ENCODE data around the gene AP2A1. TPM values are rescaled to one million over a fixed set of nuclear protein-coding genes. Genes with fewer than 3 reads are reported as not detected.

The AP2A1 gene
- total and polyA plus RNA-seq, 9 donors, result 37.8 to 126 (median 88.1) TPM

GRCh38 chr19:49829721-49830120, 62.9 kb downstream of the AP2A1 start:
- H3K36me3 ChIP-seq, result no peaks in the 10 kb centered on the region
- H3K4me1 ChIP-seq (ENCODE audit: insufficient read depth), result peaks cover 3% of the 10 kb centered on the region
- no peak for DNase-seq
- no peaks in the 10 kb centered on the region for H3K27me3 ChIP-seq
- WGBS, 3 donors, result 89 to 92% (median 91%) methylated on average over 18 of the region's 18 CpGs
- TF ChIP-seq EP300 (IDR thresholded peaks at IDR 0.05) (no peak), POLR2A (IDR thresholded peaks at IDR 0.05) (no peak)
- TF ChIP-seq, protein P1, sequence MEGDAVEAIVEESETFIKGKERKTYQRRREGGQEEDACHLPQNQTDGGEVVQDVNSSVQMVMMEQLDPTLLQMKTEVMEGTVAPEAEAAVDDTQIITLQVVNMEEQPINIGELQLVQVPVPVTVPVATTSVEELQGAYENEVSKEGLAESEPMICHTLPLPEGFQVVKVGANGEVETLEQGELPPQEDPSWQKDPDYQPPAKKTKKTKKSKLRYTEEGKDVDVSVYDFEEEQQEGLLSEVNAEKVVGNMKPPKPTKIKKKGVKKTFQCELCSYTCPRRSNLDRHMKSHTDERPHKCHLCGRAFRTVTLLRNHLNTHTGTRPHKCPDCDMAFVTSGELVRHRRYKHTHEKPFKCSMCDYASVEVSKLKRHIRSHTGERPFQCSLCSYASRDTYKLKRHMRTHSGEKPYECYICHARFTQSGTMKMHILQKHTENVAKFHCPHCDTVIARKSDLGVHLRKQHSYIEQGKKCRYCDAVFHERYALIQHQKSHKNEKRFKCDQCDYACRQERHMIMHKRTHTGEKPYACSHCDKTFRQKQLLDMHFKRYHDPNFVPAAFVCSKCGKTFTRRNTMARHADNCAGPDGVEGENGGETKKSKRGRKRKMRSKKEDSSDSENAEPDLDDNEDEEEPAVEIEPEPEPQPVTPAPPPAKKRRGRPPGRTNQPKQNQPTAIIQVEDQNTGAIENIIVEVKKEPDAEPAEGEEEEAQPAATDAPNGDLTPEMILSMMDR (IDR thresholded peaks at IDR 0.05), result no peak
- no peaks in the 10 kb centered on the region for H3K9me3 ChIP-seq
- no peak overlapping the region for H3K4me3 ChIP-seq
- intact Hi-C loops (cut with DNase I), result no loop called here
- no peak overlapping the region for H3K27ac ChIP-seq

DNA sequence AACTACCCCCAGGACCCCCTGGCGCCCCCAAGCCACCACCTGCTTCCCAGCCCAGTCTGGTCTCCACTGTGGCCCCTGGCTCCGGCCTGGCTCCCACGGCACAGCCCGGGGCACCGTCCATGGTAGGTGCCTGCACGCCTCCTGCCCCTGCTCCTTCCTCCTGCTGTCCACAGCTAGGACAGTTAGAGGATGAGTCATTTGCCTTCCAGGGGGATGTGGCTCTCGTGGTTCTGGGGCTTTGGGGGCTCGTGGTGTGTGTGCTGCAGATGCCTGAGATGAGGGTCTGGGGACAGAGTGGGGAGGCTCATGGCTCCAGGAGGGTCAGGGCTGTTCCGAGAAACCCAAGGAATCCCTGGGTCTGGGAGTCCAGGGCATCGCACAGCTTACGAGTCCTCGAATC, 64.0 kb downstream of the AP2A1 start:
- DNase-seq, result no peak
- no peaks in the 10 kb centered on the region for H3K36me3 ChIP-seq
- no peak overlapping the region for H3K27ac ChIP-seq
- no peaks in the 10 kb centered on the region for H3K9me3 ChIP-seq
- H3K4me1 ChIP-seq (ENCODE audit: insufficient read depth), result no peaks in the 10 kb centered on the region
- H3K27me3 ChIP-seq, result no peaks in the 10 kb centered on the region
- intact Hi-C loops (cut with DNase I), result no loop called here
- TF ChIP-seq POLR2A (IDR thresholded peaks at IDR 0.05) (no peak), EP300 (IDR thresholded peaks at IDR 0.05) (no peak)
- TF ChIP-seq, protein P1 (IDR thresholded peaks at IDR 0.05), result no peak
- no peak overlapping the region for H3K4me3 ChIP-seq
- WGBS, 3 donors, result 91 to 96% (median 91%) methylated on average over 11 to 12 of the region's 12 CpGs

DNA sequence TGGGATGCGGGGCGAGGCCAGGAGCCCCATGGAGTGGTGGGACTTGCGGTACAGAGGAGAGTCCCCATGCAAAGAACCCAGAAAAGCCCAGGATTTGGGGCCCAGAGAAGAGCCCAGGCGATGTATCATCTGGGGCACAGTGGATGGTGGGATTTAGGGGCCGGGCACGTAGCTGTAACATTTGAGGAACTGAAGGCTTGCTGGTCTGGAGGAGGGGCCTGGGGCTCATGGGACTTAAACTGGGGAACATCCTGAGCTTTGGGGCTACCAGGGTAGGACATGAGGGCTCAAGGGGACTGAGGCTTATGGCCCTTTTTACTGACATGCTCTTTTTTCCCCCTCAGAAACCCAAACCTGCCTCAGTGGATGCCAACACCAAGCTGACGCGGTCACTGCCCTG, 64.8 kb downstream of the AP2A1 start:
- H3K9me3 ChIP-seq, result no peaks in the 10 kb centered on the region
- WGBS, 3 donors, result 93 to 97% (median 97%) methylated on average over 8 of the region's 8 CpGs

GRCh38 chr19:49832556-49832955, 65.8 kb downstream of the AP2A1 start:
- DNase-seq, result no peak
- H3K36me3 ChIP-seq, result no peaks in the 10 kb centered on the region
- TF ChIP-seq, protein P1 (IDR thresholded peaks at IDR 0.05), result no peak
- no peak for TF ChIP-seq POLR2A (IDR thresholded peaks at IDR 0.05)
- no peak for TF ChIP-seq EP300 (IDR thresholded peaks at IDR 0.05)
- WGBS, 3 donors, result 48 to 59% (median 58%) methylated on average over 9 of the region's 9 CpGs
- no peak overlapping the region for H3K27ac ChIP-seq
- intact Hi-C loops (cut with DNase I), result no loop called here
- H3K9me3 ChIP-seq, result no peaks in the 10 kb centered on the region
- no peaks in the 10 kb centered on the region for H3K27me3 ChIP-seq
- no peak overlapping the region for H3K4me3 ChIP-seq
- H3K4me1 ChIP-seq (ENCODE audit: insufficient read depth), result no peaks in the 10 kb centered on the region

More for the DNA sequence above, 64.8 kb downstream of the AP2A1 start:
- no peak overlapping the region for H3K27ac ChIP-seq
- H3K4me1 ChIP-seq (ENCODE audit: insufficient read depth), result no peaks in the 10 kb centered on the region
- intact Hi-C loops (cut with DNase I), result no loop called here
- H3K4me3 ChIP-seq, result no peak overlapping the region
- no peak for DNase-seq
- H3K27me3 ChIP-seq, result no peaks in the 10 kb centered on the region
- H3K36me3 ChIP-seq, result no peaks in the 10 kb centered on the region
- TF ChIP-seq, protein P1 (IDR thresholded peaks at IDR 0.05), result no peak
- TF ChIP-seq POLR2A (IDR thresholded peaks at IDR 0.05), result no peak
- TF ChIP-seq EP300 (IDR thresholded peaks at IDR 0.05), result no peak
